Trophoblast cell (in vitro differentiated cells and primary cell): Measurements from ENCODE around the gene TWIST2.

Experiments
- DNase-seq, 2 donors: peaks; one replicate each; pipeline ENCODE4 v3.0.0-alpha.2; 2016
- H2AFZ ChIP-seq: 2 replicates; pipeline ENCODE4 v1.6.1; 2013; ENCODE audit warnings: low read length, moderate library complexity, mild to moderate bottlenecking; ENCODE audit not compliant: insufficient read depth, poor library complexity
- H2AK5ac ChIP-seq: 2 replicates; pipeline ENCODE4 v1.6.1; 2013; ENCODE audit warnings: mild to moderate bottlenecking, low read length
- H2BK120ac ChIP-seq: 2 replicates; pipeline ENCODE4 v1.6.1; 2013; ENCODE audit warnings: low read length, mild to moderate bottlenecking, moderate library complexity; ENCODE audit not compliant: insufficient read depth, poor library complexity
- H2BK12ac ChIP-seq: 2 replicates; pipeline ENCODE4 v1.6.1; 2013; ENCODE audit warnings: mild to moderate bottlenecking, low read length, moderate library complexity
- H2BK5ac ChIP-seq: 2 replicates; pipeline ENCODE4 v1.6.1; 2013; ENCODE audit warnings: low read length, low read depth, moderate library complexity, mild to moderate bottlenecking; ENCODE audit not compliant: poor library complexity
- H3K14ac ChIP-seq: 2 replicates; pipeline ENCODE4 v1.6.1; 2013; ENCODE audit warnings: mild to moderate bottlenecking, low read length
- H3K18ac ChIP-seq: 2 replicates; pipeline ENCODE4 v1.6.1; 2013; ENCODE audit warnings: mild to moderate bottlenecking, low read length
- H3K23ac ChIP-seq: 2 replicates; pipeline ENCODE4 v1.6.1; 2013; ENCODE audit warnings: low read length
- H3K27ac ChIP-seq: 2 replicates; pipeline ENCODE4 v1.5.1; 2013; ENCODE audit warnings: low read depth, mild to moderate bottlenecking, inconsistent platforms, low read length, moderate library complexity
- H3K27me3 ChIP-seq: 2 replicates; pipeline ENCODE4 v1.6.1; 2013; ENCODE audit warnings: inconsistent platforms, mild to moderate bottlenecking, low read length, moderate library complexity; ENCODE audit not compliant: insufficient read depth
- H3K36me3 ChIP-seq, 2 experiments: 1 replicate in 1 of 2; 2 replicates in 1 of 2; pipeline ENCODE4 v1.6.1; 2013; ENCODE audit warnings: low read length in 2 of 2, mild to moderate bottlenecking in 2 of 2, moderate library complexity in 1 of 2; ENCODE audit not compliant: insufficient read depth in 2 of 2, control insufficient read depth in 1 of 2
- H3K4ac ChIP-seq: 2 replicates; pipeline ENCODE4 v1.6.1; 2013; ENCODE audit warnings: low read depth, mild to moderate bottlenecking, low read length, moderate library complexity
- H3K4me1 ChIP-seq, 2 experiments: 1 replicate in 1 of 2; 2 replicates in 1 of 2; pipeline ENCODE4 v1.6.1; 2013; ENCODE audit warnings: low read length in 2 of 2, mild to moderate bottlenecking in 2 of 2, moderate library complexity in 1 of 2; ENCODE audit not compliant: insufficient read depth in 2 of 2, control insufficient read depth in 1 of 2
- H3K4me2 ChIP-seq: 2 replicates; pipeline ENCODE4 v1.6.1; 2013; ENCODE audit warnings: inconsistent platforms, mild to moderate bottlenecking, low read length, moderate library complexity
- H3K4me3 ChIP-seq: 2 replicates; pipeline ENCODE4 v1.5.1; 2013; ENCODE audit warnings: mild to moderate bottlenecking, low read depth, low read length, inconsistent platforms
- H3K79me1 ChIP-seq: one replicate; pipeline ENCODE4 v1.6.1; 2013; ENCODE audit warnings: low read length
- H3K79me2 ChIP-seq: 2 replicates; pipeline ENCODE4 v1.6.1; 2013; ENCODE audit warnings: low read length, mild to moderate bottlenecking; ENCODE audit not compliant: control insufficient read depth, insufficient read depth, poor library complexity
- H3K9ac ChIP-seq: 2 replicates; pipeline ENCODE4 v1.6.1; 2013; ENCODE audit warnings: mild to moderate bottlenecking, low read length
- H3K9me3 ChIP-seq: 2 replicates; pipeline ENCODE4 v1.6.1; 2013; ENCODE audit warnings: low read depth, mild to moderate bottlenecking, control low read depth, inconsistent platforms, low read length; ENCODE audit not compliant: insufficient read depth
- H4K12ac ChIP-seq: 2 replicates; pipeline ENCODE4 v1.6.1; 2013; ENCODE audit warnings: low read depth, mild to moderate bottlenecking, low read length, moderate library complexity
- H4K8ac ChIP-seq: 2 replicates; pipeline ENCODE4 v1.6.1; 2013; ENCODE audit warnings: low read depth, mild to moderate bottlenecking, low read length, moderate library complexity
- H4K91ac ChIP-seq: one replicate; pipeline ENCODE4 v1.6.1; 2013; ENCODE audit warnings: low read depth, mild to moderate bottlenecking, low read length, moderate library complexity
- WGBS: extraction: QIAGEN DNeasy Blood & Tissue Kit; methylation state at CpG from one replicate; pipeline ENCODE4 v1.1.7; 2013; ENCODE audit warnings: missing lambda C conversion rate; ENCODE audit not compliant: insufficient read length, insufficient coverage; ENCODE audit errors: extremely low coverage; 5-methylcytosine and 5-hydroxymethylcytosine counted together

Gene TWIST2

DNA sequence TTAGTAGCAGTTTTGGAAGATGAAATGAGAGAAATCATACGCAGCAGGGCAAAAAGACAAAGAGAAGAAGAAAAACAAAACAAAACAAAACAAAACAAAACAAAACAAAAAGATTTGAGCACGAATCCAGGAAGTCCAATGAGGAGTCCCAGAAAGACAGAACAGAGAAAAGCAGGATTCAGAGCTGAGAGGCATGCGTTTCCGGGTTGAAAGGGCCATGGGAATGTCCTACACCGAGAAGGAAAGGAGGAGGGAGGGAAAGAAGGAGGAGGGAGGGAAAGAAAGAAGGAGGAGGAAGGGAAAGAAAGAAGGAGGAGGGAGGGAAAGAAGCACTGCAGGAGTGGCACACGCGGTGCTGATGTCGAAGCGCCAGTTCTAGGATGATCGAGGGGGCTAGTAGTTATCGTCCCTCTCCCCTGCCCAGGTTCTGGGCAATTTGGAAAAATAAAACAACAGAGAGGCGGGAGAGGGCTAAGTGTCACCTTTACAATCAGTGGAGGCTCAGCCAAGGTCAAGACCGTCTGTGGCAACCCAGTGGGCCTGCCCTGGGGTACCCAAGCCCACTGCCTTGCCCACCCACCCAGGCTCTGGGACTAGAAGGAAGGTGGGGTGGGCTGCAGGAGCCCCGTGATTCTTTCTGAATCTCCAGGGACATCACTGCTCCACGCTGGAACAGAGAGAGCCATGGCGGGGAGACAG, 68.4 kb downstream of the TWIST2 start:
- Histone ChIP-seq H3K36me3 (no peaks in the 10 kb centered on the region), H3K9ac (no peak overlapping the region), H3K14ac (no peak overlapping the region), H2BK12ac (no peak overlapping the region), H3K4me2 (no peak overlapping the region), H3K79me1 (no peaks in the 10 kb centered on the region), H4K12ac (no peak overlapping the region), H2BK5ac (no peak overlapping the region), H3K18ac (no peak overlapping the region), H3K4me1 (peaks cover 0 to 6% of the 10 kb centered on the region in 2 experiments), H3K79me2 (no peaks in the 10 kb centered on the region), H2AFZ (no peak overlapping the region), H4K8ac (no peak overlapping the region), H3K27me3 (no peaks in the 10 kb centered on the region), H3K27ac (no peak overlapping the region), H2BK120ac (no peak overlapping the region), H3K4ac (no peak overlapping the region), H4K91ac (no peak overlapping the region), H2AK5ac (no peak overlapping the region), H3K4me3 (no peak overlapping the region), H3K23ac (no peak overlapping the region), H3K9me3 (peaks cover 4% of the 10 kb centered on the region)
- no peak for DNase-seq
- WGBS = no CpG with 5 or more reads among the region's 16 CpGs

DNA sequence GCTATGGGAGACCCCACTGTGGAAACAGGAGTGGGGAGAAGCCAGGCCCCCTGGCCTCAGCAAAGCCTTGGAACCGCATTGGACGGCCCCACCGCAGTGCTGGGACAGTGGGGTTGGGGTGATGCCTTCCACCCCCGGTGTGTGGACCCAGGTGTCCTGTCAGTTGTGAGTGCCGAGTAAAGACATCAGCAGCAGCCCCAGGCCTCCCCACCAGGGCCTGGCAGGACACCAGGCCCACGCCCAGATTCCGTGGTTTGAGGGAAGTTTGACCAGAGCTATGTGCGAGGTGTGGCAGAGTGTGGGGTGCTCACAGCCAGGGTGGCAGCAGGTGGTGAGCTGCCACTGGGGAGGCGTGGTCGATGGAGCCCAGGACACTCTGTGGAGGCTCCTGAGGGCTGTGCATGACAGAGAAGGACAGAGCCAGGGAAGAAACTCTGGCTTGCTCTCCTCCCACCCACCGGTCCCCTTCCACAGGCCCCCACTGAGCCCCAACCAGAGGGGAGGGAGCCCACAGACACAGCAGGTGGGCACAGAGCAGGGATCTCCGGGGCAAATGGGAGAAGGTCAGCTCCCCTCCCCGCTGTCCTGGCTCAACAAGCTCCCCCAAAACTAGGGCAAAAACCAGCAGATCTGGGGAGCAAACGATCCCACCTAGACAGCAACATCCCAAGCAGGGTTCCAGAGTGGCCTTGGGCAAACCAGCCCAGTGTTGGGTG, 69.1 kb downstream of the TWIST2 start:
- DNase-seq = no peak
- Histone ChIP-seq H4K91ac (no peak overlapping the region), H3K4me1 (peaks cover 0 to 6% of the 10 kb centered on the region in 2 experiments), H3K4ac (no peak overlapping the region), H3K18ac (no peak overlapping the region), H3K79me2 (no peaks in the 10 kb centered on the region), H3K27me3 (no peaks in the 10 kb centered on the region), H2AK5ac (no peak overlapping the region), H3K14ac (no peak overlapping the region), H3K27ac (no peak overlapping the region), H2BK120ac (no peak overlapping the region), H2BK12ac (no peak overlapping the region), H3K79me1 (no peaks in the 10 kb centered on the region), H2AFZ (no peak overlapping the region), H4K8ac (no peak overlapping the region), H3K36me3 (no peaks in the 10 kb centered on the region), H3K23ac (no peak overlapping the region), H3K4me3 (no peak overlapping the region), H3K9me3 (peaks cover 2% of the 10 kb centered on the region), H3K9ac (no peak overlapping the region), H3K4me2 (no peak overlapping the region), H2BK5ac (no peak overlapping the region), H4K12ac (no peak overlapping the region)
- WGBS = no CpG with 5 or more reads among the region's 14 CpGs

DNA sequence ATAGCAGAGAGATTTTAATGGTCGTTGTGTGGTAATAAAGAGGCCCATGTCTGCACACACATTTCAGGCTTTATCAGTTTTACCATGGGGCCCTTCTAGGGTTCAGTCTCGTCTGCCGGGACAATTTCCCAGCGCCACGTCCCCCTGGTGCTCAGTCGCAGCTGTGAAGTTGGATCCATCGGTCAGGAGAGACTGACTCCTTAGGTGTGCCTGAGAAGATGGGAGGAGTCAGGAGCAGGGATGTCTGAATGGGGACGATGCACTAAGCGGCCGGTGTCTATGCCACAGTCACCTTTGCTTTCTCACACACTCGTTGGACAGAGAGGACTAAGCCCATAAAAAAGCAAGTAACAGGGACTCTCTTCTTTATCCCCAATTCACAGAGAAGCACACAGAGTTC, 71.4 kb downstream of the TWIST2 start:
- WGBS = no CpG with 5 or more reads among the region's 11 CpGs
- no peaks in the 10 kb centered on the region for H3K79me2 ChIP-seq
- H3K23ac ChIP-seq = no peak overlapping the region
- no peak overlapping the region for H2BK12ac ChIP-seq
- no peak overlapping the region for H3K4ac ChIP-seq
- H2AFZ ChIP-seq = no peak overlapping the region
- no peaks in the 10 kb centered on the region for H3K27me3 ChIP-seq
- H3K9ac ChIP-seq = no peak overlapping the region
- no peak overlapping the region for H3K27ac ChIP-seq
- H4K91ac ChIP-seq = no peak overlapping the region
- no peak overlapping the region for H3K18ac ChIP-seq
- no peaks in the 10 kb centered on the region for H3K79me1 ChIP-seq
- no peak overlapping the region for H4K8ac ChIP-seq
- H2BK120ac ChIP-seq = no peak overlapping the region
- no peak overlapping the region for H2BK5ac ChIP-seq
- H3K4me1 ChIP-seq = no peaks in the 10 kb centered on the region
- no peak overlapping the region for H3K14ac ChIP-seq
- H3K4me2 ChIP-seq = no peak overlapping the region
- no peak overlapping the region for H3K4me3 ChIP-seq
- no peaks in the 10 kb centered on the region for H3K36me3 ChIP-seq
- no peak overlapping the region for H4K12ac ChIP-seq
- no peak for DNase-seq
- peaks cover 2% of the 10 kb centered on the region for H3K9me3 ChIP-seq
- H2AK5ac ChIP-seq = no peak overlapping the region

DNA sequence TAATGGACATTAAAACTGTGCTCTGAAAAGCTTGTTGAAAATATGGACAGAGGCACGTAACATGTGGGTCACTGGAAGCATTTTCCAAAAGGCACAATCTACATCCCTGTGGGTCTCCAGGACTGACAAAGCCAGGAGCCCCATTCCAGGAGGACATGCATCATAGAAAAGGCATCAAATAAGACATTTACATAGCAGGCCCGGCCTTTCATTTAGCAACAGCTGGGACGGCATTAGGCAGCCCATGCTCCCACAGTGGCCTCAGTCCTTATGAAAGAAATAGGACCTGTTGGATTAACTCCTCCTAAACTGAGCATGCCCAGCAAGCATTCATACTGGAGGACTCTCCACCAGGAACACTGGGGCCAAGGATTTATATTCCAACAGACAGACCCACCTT, 72.2 kb downstream of the TWIST2 start:
- no peak overlapping the region for H2AK5ac ChIP-seq
- no peak overlapping the region for H3K27ac ChIP-seq
- H2BK120ac ChIP-seq = no peak overlapping the region
- H3K4me1 ChIP-seq = no peaks in the 10 kb centered on the region
- H3K79me1 ChIP-seq = no peaks in the 10 kb centered on the region
- no peak overlapping the region for H3K4me2 ChIP-seq
- no peaks in the 10 kb centered on the region for H3K79me2 ChIP-seq
- no peak overlapping the region for H3K4ac ChIP-seq
- no peak overlapping the region for H4K91ac ChIP-seq
- H3K18ac ChIP-seq = no peak overlapping the region
- no peak overlapping the region for H4K12ac ChIP-seq
- H3K14ac ChIP-seq = no peak overlapping the region
- H3K36me3 ChIP-seq = no peaks in the 10 kb centered on the region
- no peak overlapping the region for H3K4me3 ChIP-seq
- no peaks in the 10 kb centered on the region for H3K27me3 ChIP-seq
- H3K9ac ChIP-seq = no peak overlapping the region
- H3K9me3 ChIP-seq = no peaks in the 10 kb centered on the region
- no peak overlapping the region for H2AFZ ChIP-seq
- no peak overlapping the region for H2BK12ac ChIP-seq
- no peak for DNase-seq
- H3K23ac ChIP-seq = no peak overlapping the region
- WGBS = no CpG with 5 or more reads among the region's 3 CpGs
- H4K8ac ChIP-seq = no peak overlapping the region
- no peak overlapping the region for H2BK5ac ChIP-seq
